HS-27A (cell line): ENCODE results near the gene ATG16L2.

Source experiments
- DNase-seq: peaks from one replicate; pipeline ENCODE4 v3.0.0-alpha.2; 2012; ENCODE audit warnings: low read depth, missing footprints

Gene ATG16L2

GRCh38 chr11:72814286-72815109 lies at the start of gene ATG16L2:
TSS of gene ATG16L2 (plus strand) at chr11:72814411. CDS start at chr11:72814446, 35 bp downstream.
- peak; percentile 80 for DNase-seq

DNA sequence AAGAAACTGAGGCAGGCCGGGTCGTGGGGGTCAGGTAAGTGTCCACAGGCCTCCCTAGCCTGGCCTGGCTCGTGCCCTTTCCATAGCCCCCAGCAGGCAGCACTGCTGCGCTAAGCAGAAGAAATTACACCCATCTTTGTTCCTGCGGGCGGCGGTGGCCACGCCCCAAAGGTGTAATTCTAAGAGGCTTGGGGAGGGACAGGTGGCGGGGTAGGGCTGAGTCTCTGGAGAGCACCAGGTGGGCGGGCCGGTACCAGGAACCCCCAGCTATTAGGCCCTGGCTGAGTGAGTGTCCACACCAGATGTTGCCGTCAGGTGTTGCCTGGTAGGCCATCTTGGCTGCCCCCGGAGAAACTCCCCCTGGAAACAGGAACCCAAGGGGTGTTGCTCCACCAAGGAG lies 49.7 kb upstream of the ATG16L2 start:
- no peak for DNase-seq

- DNase-seq, result no peak
Measured at GRCh38 chr11:72766152-72766902, 47.9 kb upstream of the ATG16L2 start.

DNA sequence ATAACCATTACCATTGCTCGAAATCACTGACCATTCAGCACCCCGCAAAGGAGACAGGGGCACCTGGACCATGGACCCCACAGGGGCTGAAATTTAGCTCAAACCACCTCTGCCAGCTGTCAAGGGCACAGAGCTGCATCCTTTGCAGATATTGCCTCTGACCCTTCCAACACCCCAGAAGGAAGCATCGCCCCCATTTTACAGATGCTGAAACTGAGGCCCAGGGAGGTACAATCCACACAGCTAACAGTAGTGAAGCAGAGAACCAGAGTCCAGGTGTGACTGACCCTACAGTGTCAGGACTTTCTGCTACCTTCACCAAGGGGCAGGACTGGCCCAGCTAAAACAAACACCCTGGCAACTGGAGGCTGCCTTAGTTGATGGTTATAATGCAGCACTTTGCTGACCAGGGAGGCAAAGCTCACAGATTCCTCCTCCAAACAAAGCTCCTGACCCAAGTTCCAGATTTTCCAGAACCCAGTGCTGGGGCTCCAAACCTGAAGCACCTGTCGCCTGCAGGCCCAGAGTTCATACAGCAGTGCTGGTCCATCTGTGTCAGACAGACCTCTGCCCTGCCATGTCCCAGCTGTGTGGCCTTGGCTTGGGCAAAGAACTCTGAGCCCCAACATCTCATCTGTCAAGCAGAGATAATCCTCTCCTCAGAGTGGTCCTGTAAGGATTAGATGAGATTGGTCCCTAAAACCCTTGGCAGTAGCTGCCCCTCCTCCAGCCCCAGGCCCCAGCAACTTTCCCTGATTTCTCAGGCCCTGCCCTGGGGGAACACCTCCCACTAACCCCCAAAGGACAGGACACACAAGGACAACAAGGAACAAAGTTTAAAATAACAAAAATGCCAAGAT lies 46.8 kb upstream of the ATG16L2 start:
- no peak for DNase-seq

- no peak for DNase-seq
Measured at GRCh38 chr11:72768581-72768980, 45.6 kb upstream of the ATG16L2 start.

GRCh38 chr11:72769680-72770079 lies 44.5 kb upstream of the ATG16L2 start:
- DNase-seq, result no peak

DNA sequence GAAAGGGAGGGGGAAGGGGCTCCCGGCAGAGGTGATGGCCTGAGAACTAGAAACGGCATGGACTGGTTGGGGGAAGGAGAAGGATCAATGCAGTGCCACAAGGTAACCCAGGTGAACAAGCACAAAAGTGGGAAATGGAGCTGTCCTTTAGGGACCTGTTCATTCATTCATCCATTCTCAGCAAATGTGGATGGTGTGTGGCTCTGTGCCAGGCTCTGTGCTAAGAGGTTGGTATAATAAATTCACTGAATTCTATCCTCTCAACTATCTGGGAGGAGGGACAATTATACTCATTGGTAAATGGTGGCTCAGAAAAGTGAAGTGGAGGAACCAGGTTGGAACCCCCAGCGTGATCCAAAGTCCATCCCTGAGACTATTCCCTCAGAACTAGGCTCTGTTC lies 43.4 kb upstream of the ATG16L2 start:
- DNase-seq, result no peak

GRCh38 chr11:72771507-72771906 lies 42.7 kb upstream of the ATG16L2 start:
- no peak for DNase-seq

GRCh38 chr11:72772059-72772458 lies 42.2 kb upstream of the ATG16L2 start:
- no peak for DNase-seq

DNA sequence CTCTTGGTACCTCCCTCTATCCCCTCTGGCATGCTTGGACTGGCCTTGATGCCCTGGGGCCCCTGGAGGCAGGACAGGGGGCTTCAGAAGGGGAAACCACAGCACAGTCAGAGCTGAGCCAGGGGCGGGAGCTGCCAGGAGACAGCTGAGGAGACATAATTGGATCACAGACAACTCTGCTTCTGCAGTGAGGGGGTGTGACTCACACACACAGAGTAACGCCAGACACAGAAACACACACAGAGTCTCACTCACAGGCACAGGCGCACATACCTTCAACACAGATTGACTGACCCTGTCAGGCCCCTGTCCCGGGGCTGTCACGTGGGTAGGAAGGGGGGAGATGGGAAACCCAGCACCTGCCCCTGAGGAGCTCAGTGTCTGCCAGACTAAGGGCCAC lies 40.9 kb upstream of the ATG16L2 start:
- DNase-seq, result no peak

DNA sequence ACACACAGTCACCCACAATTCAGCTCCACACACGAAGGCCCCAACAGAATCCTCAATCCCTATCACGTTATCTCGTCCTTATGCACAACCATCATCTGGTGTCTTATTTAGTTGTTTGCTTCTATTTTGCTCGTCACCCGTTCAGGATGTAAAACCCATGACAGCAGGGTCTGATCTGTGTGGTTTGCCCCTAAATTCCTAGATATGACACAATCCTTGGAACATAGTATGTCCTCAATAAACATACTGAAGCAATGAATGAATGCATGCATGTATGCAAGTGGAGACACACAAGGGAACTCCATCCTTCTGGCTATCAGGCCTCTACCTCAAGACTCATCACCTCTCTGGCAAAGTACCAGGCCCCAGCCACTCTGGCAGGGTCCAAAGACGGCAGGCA lies 40.5 kb upstream of the ATG16L2 start:
- no peak for DNase-seq

GRCh38 chr11:72774499-72774898 lies 39.7 kb upstream of the ATG16L2 start:
- DNase-seq, result no peak

GRCh38 chr11:72775288-72776110 lies 38.7 kb upstream of the ATG16L2 start:
- DNase-seq, result no peak

GRCh38 chr11:72776117-72776843 lies 37.9 kb upstream of the ATG16L2 start:
- no peak for DNase-seq

GRCh38 chr11:72776844-72777754 lies 37.1 kb upstream of the ATG16L2 start:
- DNase-seq, result no peak

DNA sequence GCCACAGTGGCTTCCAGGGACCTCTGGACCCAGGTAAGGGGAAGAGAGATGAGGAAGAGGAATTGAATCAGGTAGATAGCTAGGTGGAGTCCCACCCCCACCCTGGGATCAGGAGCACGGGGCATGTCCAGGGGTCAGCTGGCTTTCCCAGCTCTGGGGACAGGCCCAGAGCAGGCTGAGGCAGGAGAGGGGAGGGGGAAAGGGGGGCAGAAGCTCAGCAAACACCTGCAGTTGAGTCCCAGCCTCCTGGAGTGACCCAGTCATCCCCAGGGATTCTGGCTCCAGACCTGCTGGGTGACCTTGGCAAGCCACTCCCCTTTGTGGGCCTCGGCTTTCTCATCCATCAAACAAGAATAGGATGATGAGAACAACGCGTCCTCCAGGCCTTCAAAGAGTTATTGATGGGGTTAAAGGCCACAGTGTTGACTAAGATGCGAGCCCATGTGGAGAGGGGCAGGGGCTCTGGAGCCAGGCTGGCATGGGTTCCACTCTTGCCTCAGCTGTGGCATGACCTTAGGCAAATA lies 36.4 kb upstream of the ATG16L2 start:
- no peak for DNase-seq

DNA sequence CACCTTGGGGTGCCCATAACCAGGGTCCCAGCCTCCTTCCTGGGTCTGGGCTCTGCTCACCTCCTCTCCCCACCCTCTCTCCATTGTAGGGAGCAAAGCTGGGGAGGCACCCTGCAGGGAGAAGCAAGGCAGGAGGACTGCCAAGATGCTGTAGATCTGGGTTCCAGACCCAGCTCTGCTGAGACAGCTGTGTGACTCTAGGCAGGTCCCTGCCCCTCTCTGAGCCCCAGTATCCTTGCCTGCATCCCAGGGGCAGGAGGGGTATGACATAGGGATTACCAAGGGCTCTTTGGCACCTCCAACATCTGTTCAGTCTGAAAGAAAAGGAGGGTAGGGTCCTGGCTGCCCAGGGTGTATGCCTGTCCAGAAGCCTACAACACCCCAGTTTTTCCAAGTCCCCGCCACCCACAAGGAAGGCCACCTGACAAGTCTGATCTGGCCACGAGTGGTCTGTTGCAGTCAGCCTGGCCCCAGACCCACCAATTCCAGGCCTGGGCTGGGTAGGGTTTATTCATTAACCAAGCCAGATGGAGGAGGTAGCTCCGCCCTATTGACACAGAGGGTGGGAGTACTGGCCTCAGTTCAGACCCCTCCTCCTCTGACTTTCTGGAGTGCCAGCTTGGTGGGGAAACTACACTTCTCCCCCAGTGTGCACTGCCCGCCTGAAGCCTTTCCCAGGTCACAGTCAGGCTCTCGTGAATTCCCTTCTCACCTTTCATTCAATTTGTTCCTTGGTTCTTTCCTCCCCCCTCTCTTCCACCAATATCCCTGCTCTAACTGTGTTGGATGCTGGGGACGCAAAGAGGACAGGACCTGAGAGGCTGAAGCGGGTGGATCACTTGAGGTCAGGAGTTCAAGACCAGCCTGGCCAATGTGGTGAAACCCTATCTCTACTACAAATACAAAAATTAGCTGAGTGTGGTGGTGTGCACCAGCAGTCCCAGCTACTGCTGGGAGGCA lies 35.4 kb upstream of the ATG16L2 start:
- no peak for DNase-seq

- DNase-seq, result no peak
Measured at GRCh38 chr11:72779495-72780128, 34.6 kb upstream of the ATG16L2 start.
